Measurements from ENCODE around the gene TTC28. TPM values are rescaled to one million over a fixed set of nuclear protein-coding genes. Genes with fewer than 3 reads are reported as not detected.

The TTC28 gene
- total and polyA plus RNA-seq, 10 of the 15 experiments (the other 5 are each of a cell fraction or from before 2014, with no cell fraction given), result 0.15 to 8.4 (median 1.4) TPM

GRCh38 chr22:28222976-28223745, 456.5 kb downstream of the TTC28 start:
- ATAC-seq, result no peak
- H3K9ac ChIP-seq (ENCODE audit: control insufficient read depth, insufficient read depth, low read length), result no peak overlapping the region
- H3K9me3 ChIP-seq (replicated peaks; ENCODE audit: control insufficient read depth, insufficient read depth, low read length), result no peaks in the 10 kb centered on the region
- no peaks in the 10 kb centered on the region for H3K36me3 ChIP-seq (ENCODE audit: control insufficient read depth in 2 of 2, insufficient read depth in 2 of 2, low read length in 1 of 2)
- no peak for DNase-seq (ENCODE audit: low read depth, low spot score)
- POLR2A ChIA-PET, result no interaction called here
- BruUV-seq (replicated peaks), result no TSS peak
- H3K4me2 ChIP-seq (ENCODE audit: control insufficient read depth, insufficient read depth), result no peak overlapping the region
- no peak for TF ChIP-seq ATF3 (IDR thresholded peaks at IDR 0.05; ENCODE audit: borderline replicate concordance, extremely low read depth, low read depth, low read length)
- no peak for TF ChIP-seq SMARCA5 (IDR thresholded peaks at IDR 0.05)
- no peak for TF ChIP-seq BCL11A (IDR thresholded peaks at IDR 0.05; ENCODE audit: low read depth, low read length)
- TF ChIP-seq SREBF2 (IDR thresholded peaks at IDR 0.05; ENCODE audit: low read length), result no peak
- no peak for TF ChIP-seq BHLHE40 (IDR thresholded peaks at IDR 0.05; ENCODE audit: borderline replicate concordance in 1 of 2, low read depth in 2 of 2, low read length in 1 of 2)
- no peak overlapping the region for H2AFZ ChIP-seq (ENCODE audit: control insufficient read depth, low read depth, low read length)
- FAIRE-seq, result no peak
- CTCF ChIA-PET, result no interaction called here
- H3K4me1 ChIP-seq (ENCODE audit: control insufficient read depth, insufficient read depth, low read length), result no peaks in the 10 kb centered on the region; the same call in 1 of the 2 replicates
- in situ Hi-C loops (cut with MboI), result no loop called here
- H3K4me3 ChIP-seq, result no peak overlapping the region
- intact Hi-C loops (cut with micrococcal nuclease; ENCODE audit: unreplicated experiment), result no loop called here
- no peaks in the 10 kb centered on the region for H4K20me1 ChIP-seq (ENCODE audit: control insufficient read depth, insufficient read depth)
- WGBS (ENCODE audit: insufficient coverage, insufficient replicate concordance, low lambda C conversion rate, missing lambda C conversion rate), result 4% methylated on average over 3 of the region's 3 CpGs
- no peaks in the 10 kb centered on the region for H3K27me3 ChIP-seq (replicated peaks in 1 of 2; ENCODE audit: control insufficient read depth in 2 of 2, insufficient read depth in 2 of 2, low read length in 1 of 2)
- RAD21 ChIA-PET (ENCODE audit: unreplicated experiment), result no interaction called here
- H3K79me2 ChIP-seq (ENCODE audit: control insufficient read depth, insufficient read depth, low read length), result no peaks in the 10 kb centered on the region
- H3K27ac ChIP-seq (ENCODE audit: control insufficient read depth, insufficient read depth), result no peak overlapping the region
- SMC1A ChIA-PET (ENCODE audit: uncharacterized antibody, unreplicated experiment), result no interaction called here

GRCh38 chr22:28222571-28222970, 457.1 kb downstream of the TTC28 start:
- FAIRE-seq (no peak), DNase-seq (ENCODE audit: low read depth, low spot score) (no peak), ATAC-seq (no peak)
- no peaks in the 10 kb centered on the region for H3K79me2 ChIP-seq (ENCODE audit: control insufficient read depth, insufficient read depth, low read length)
- no peak overlapping the region for H3K9ac ChIP-seq (ENCODE audit: control insufficient read depth, insufficient read depth, low read length)
- no peaks in the 10 kb centered on the region for H3K36me3 ChIP-seq (ENCODE audit: control insufficient read depth in 2 of 2, insufficient read depth in 2 of 2, low read length in 1 of 2)
- intact Hi-C loops (cut with micrococcal nuclease; ENCODE audit: unreplicated experiment), result no loop called here
- in situ Hi-C loops (cut with MboI), result no loop called here
- ChIA-PET POLR2A (no interaction called here), RAD21 (ENCODE audit: unreplicated experiment) (no interaction called here), SMC1A (ENCODE audit: uncharacterized antibody, unreplicated experiment) (no interaction called here), CTCF (no interaction called here)
- no peaks in the 10 kb centered on the region for H3K27me3 ChIP-seq (replicated peaks in 1 of 2; ENCODE audit: control insufficient read depth in 2 of 2, insufficient read depth in 2 of 2, low read length in 1 of 2)
- no peak overlapping the region for H3K4me3 ChIP-seq
- no TSS peak for BruUV-seq (replicated peaks)
- no peak overlapping the region for H2AFZ ChIP-seq (ENCODE audit: control insufficient read depth, low read depth, low read length)
- 40% methylated on average over 2 of the region's 2 CpGs for WGBS (ENCODE audit: insufficient coverage, insufficient replicate concordance, low lambda C conversion rate, missing lambda C conversion rate)
- H3K27ac ChIP-seq (ENCODE audit: control insufficient read depth, insufficient read depth), result no peak overlapping the region
- no peaks in the 10 kb centered on the region; the same call in 1 of the 2 replicates for H3K4me1 ChIP-seq (ENCODE audit: control insufficient read depth, insufficient read depth, low read length)
- no peaks in the 10 kb centered on the region for H3K9me3 ChIP-seq (replicated peaks; ENCODE audit: control insufficient read depth, insufficient read depth, low read length)
- H3K4me2 ChIP-seq (ENCODE audit: control insufficient read depth, insufficient read depth), result no peak overlapping the region
- no peaks in the 10 kb centered on the region for H4K20me1 ChIP-seq (ENCODE audit: control insufficient read depth, insufficient read depth)
- no peak for TF ChIP-seq NRF1 (conservative IDR thresholded peaks at IDR 0.05; ENCODE audit: low read depth, low read length)
- no peak for TF ChIP-seq HCFC1 (IDR thresholded peaks at IDR 0.05; ENCODE audit: low read length)
- no peak for TF ChIP-seq TCF7 (IDR thresholded peaks at IDR 0.05; ENCODE audit: borderline replicate concordance)
- no peak for TF ChIP-seq ATF2 (IDR thresholded peaks at IDR 0.05; ENCODE audit: low read length)
- TF ChIP-seq NFYB (IDR thresholded peaks at IDR 0.05; ENCODE audit: insufficient read depth, low read depth, low read length), result no peak
- TF ChIP-seq REST (IDR thresholded peaks at IDR 0.05; ENCODE audit: low read depth, low read length), result no peak
- TF ChIP-seq MEF2B (IDR thresholded peaks at IDR 0.05; ENCODE audit: partially characterized antibody, poor library complexity, severe bottlenecking), result no peak
- no peak for TF ChIP-seq JUNB (IDR thresholded peaks at IDR 0.05)

All from GM12878 (cell line).